ENCODE data around the gene IRF2BPL. TPM values are rescaled to one million over a fixed set of nuclear protein-coding genes. Genes with fewer than 3 reads are reported as not detected.

Gene IRF2BPL
- total and polyA plus RNA-seq, 3 experiments from 2014 or later, result 3.7 to 27.2 (median 25.6) TPM

DNA sequence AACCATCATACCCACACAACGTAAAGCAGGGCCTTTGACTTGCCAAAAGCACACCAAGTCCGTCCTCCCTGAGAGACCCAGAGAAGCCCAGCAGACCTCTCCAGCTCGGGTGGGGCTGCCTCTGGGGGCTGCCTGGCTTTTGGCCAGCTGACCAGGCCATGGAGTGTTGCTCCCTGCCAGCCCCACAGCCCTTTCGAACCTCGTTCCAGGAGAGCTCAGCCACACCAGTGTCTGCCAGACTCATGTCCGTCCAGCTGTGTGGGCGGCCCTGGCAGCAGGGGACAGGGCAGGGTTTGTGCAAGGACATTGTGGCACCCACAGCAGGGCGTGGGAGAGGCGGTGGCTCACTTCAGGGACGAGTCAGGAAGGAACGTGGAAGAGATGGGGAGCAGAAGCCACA, 22.6 kb upstream of the IRF2BPL start:
- Mint-ChIP-seq H3K27me3 (no peaks in the 10 kb centered on the region), H3K9me3 (no peaks in the 10 kb centered on the region), H3K4me3 (no peak overlapping the region), H3K4me1 (peaks cover 5 to 25% (median 21%) of the 10 kb centered on the region in 3 donors), H3K27ac (no peak overlapping the region), H3K36me3 (no peaks in the 10 kb centered on the region)
- ChIA-PET CTCF (interaction anchor here (1.0 to 10.7 kb wide), 9 partner anchors 10 to 180 kb away, joined by 3 to 136 read pairs (median 4); partner anchors contain the start of gene IRF2BPL), POLR2A (interaction anchor here (1.0 kb wide), 1 partner anchor 23 kb away, joined by 3 read pairs; no protein-coding TSS in a partner anchor)
- no peaks in the 10 kb centered on the region for H3K36me3 ChIP-seq (ENCODE audit: insufficient read depth, low read length)
- H3K27me3 ChIP-seq (ENCODE audit: insufficient read depth, low read length, poor library complexity, severe bottlenecking), result no peaks in the 10 kb centered on the region
- no peak overlapping the region for H3K27ac ChIP-seq (ENCODE audit: low read depth, low read length)
- DNase-seq, result no peak
- no peaks in the 10 kb centered on the region for H3K9me3 ChIP-seq (ENCODE audit: low read length)
- H3K4me3 ChIP-seq (ENCODE audit: low read length), result no peak overlapping the region
- H3K4me1 ChIP-seq (ENCODE audit: insufficient read depth, low read length), result peaks cover 17% of the 10 kb centered on the region

DNA sequence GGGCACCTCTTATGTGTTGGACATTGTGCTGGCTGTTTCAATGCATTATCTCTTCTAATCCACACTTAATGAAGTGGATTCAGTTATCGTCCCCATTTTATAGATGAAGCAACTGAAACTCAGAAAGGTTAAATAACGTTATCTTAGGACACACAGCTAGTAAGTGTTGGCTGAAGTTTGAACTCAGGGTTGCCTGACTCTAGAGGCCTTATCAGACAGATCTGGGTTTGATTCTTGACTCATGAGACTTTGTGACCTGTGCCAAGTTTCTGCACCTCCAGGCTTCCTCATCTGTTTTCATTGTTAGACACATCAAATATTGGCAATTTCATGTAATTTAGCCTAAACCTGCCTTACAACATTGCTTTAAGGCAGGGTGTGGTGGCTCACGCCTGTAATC, 18.2 kb upstream of the IRF2BPL start:
- Mint-ChIP-seq H3K4me1 (peaks cover 27 to 50% (median 40%) of the 10 kb centered on the region in 3 donors), H3K27me3 (no peaks in the 10 kb centered on the region), H3K36me3 (no peaks in the 10 kb centered on the region), H3K27ac (no peak overlapping the region), H3K9me3 (no peaks in the 10 kb centered on the region), H3K4me3 (no peak overlapping the region)
- H3K36me3 ChIP-seq (ENCODE audit: insufficient read depth, low read length), result no peaks in the 10 kb centered on the region
- no peak overlapping the region for H3K4me3 ChIP-seq (ENCODE audit: low read length)
- no peak overlapping the region for H3K27ac ChIP-seq (ENCODE audit: low read depth, low read length)
- no peak for DNase-seq
- no peaks in the 10 kb centered on the region for H3K9me3 ChIP-seq (ENCODE audit: low read length)
- ChIA-PET CTCF (interaction anchor here (1.0 to 10.7 kb wide), 3 partner anchors 14 to 172 kb away, joined by 3 to 136 read pairs (median 4); no protein-coding TSS in a partner anchor), POLR2A (no interaction called here)
- H3K4me1 ChIP-seq (ENCODE audit: insufficient read depth, low read length), result peaks cover 47% of the 10 kb centered on the region
- no peaks in the 10 kb centered on the region for H3K27me3 ChIP-seq (ENCODE audit: insufficient read depth, low read length, poor library complexity, severe bottlenecking)

DNA sequence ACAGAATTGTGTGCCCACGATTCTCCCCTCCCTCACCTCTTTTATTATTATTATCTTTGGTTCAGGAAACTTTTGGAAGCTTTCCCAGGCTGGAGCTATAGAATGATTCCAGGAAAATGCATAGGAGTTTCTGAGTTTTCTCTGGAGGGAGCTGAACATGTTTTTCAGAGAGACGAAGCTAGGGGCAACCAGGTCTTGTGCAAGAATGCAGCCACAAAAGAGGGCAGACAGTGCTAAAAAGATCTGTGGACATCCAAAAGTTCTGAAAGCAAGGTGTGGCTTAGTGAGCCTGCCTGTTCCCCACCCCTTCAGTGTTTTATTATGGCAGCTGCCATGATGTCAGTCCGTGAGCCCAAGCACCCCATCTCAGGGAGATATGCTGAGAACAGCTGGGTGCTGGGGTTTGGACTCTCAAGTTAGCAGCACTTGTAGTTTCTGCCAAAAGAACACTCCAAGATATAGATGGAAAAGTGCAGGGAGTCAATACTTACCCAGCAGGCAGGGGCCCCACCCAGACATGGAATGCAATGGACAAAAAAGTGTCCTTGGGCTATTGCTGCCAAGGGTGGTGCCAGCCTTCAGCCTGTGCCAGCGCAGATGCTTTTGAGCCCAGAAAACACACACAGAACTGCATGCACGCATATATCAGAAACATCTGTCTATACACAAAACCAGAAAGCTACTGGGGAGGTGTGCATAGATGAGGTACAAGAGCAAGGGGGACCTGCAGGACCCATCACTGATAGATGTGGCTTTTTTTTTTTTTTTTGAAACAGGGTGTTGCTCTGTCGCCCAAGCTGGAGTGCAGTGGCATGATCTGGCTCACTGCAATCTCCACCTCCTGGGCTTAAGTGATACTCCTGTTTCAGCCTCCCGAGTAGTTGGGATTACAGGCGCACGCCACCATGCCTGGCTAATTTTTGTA, 17.0 kb upstream of the IRF2BPL start:
- no peaks in the 10 kb centered on the region for H3K27me3 ChIP-seq (ENCODE audit: insufficient read depth, low read length, poor library complexity, severe bottlenecking)
- CTCF ChIA-PET, result interaction anchor here (1.1 to 2.0 kb wide), 7 partner anchors 7 to 137 kb away, joined by 3 to 9 read pairs (median 5); no protein-coding TSS in a partner anchor
- no peaks in the 10 kb centered on the region for H3K27me3 Mint-ChIP-seq

DNA sequence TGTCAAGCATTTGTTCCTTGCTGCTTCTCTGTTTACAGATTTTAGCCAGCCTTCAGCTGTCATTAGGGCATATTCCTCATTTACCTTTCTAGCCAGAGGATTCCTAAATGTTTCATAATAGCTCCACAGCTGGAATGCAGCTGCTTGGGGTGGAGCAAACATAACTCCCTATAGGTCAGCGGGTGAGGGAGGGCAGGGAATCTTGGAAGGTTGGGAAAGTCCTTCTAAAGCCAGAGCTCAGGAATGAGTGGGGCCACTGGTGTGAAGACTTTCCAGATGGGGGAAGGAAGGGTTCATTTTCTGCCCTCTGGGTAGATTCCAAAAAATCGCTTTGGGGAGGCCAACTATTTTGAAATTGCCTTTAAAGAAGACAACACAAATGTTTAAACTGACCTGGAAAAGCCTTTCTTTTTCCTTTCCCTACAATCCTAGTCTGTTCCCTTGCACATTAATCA, 16.3 kb upstream of the IRF2BPL start:
- H3K4me1 ChIP-seq (ENCODE audit: insufficient read depth, low read length), result peaks cover 61% of the 10 kb centered on the region
- Mint-ChIP-seq H3K27ac (peak overlapping the region in 4 of 8 donors; percentile 88 to 100 (median 95)), H3K36me3 (no peaks in the 10 kb centered on the region), H3K27me3 (no peaks in the 10 kb centered on the region), H3K9me3 (no peaks in the 10 kb centered on the region), H3K4me3 (no peak overlapping the region), H3K4me1 (peaks cover 41 to 69% (median 59%) of the 10 kb centered on the region in 3 donors)
- no peak overlapping the region for H3K4me3 ChIP-seq (ENCODE audit: low read length)
- no peak overlapping the region for H3K27ac ChIP-seq (ENCODE audit: low read depth, low read length)
- no peaks in the 10 kb centered on the region for H3K9me3 ChIP-seq (ENCODE audit: low read length)
- no peak for DNase-seq
- H3K36me3 ChIP-seq (ENCODE audit: insufficient read depth, low read length), result no peaks in the 10 kb centered on the region
- CTCF ChIA-PET, result interaction anchor here (1.1 to 2.0 kb wide), 6 partner anchors 8 to 136 kb away, joined by 3 to 9 read pairs (median 6); no protein-coding TSS in a partner anchor
- no peaks in the 10 kb centered on the region for H3K27me3 ChIP-seq (ENCODE audit: insufficient read depth, low read length, poor library complexity, severe bottlenecking)
- POLR2A ChIA-PET, result interaction anchor here (0.6 to 1.5 kb wide), 2 partner anchors 56 to 83 kb away, joined by 3 to 4 read pairs; no protein-coding TSS in a partner anchor

More for the DNA sequence above, 17.0 kb upstream of the IRF2BPL start:
- no peak for DNase-seq
- H3K9me3 Mint-ChIP-seq, result no peaks in the 10 kb centered on the region
- Histone ChIP-seq H3K36me3 (ENCODE audit: insufficient read depth, low read length) (no peaks in the 10 kb centered on the region), H3K4me1 (ENCODE audit: insufficient read depth, low read length) (peaks cover 59% of the 10 kb centered on the region), H3K4me3 (ENCODE audit: low read length) (no peak overlapping the region), H3K9me3 (ENCODE audit: low read length) (no peaks in the 10 kb centered on the region), H3K27ac (ENCODE audit: low read depth, low read length) (no peak overlapping the region)
- H3K27ac Mint-ChIP-seq, result peak overlapping the region in 3 of 8 donors; percentile 35 to 66 (median 53)
- no peak overlapping the region for H3K4me3 Mint-ChIP-seq
- no peaks in the 10 kb centered on the region for H3K36me3 Mint-ChIP-seq
- H3K4me1 Mint-ChIP-seq, result peaks cover 40 to 62% (median 52%) of the 10 kb centered on the region in 3 donors
- POLR2A ChIA-PET, result interaction anchor here (0.6 to 1.5 kb wide), 2 partner anchors 55 to 83 kb away, joined by 3 to 4 read pairs; no protein-coding TSS in a partner anchor

DNA sequence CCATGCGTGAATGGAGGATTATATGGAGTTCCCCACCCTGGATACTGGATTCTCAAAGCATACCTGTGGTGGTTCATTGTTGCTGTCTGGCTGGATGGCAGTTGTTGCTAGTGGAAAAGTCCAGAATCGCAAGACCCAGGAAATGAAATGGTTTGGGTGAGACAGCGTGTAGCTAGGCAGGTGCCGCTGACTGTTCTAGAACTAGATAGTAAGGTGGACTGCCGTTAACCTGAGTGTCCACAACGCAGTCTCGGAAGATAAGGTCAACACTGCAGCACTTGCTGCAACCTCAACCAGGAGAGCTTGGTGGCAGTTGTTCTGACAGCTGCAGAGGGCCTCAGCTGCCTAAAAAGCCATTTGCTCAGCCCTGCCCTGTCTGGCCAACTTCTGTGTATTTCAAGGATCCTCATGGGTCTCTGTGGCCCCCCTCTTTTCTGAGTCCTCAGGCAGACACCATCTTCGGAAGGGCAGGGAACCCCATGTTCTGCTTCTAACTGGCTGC, 15.5 kb upstream of the IRF2BPL start:
- Mint-ChIP-seq H3K36me3 (no peaks in the 10 kb centered on the region), H3K27me3 (no peaks in the 10 kb centered on the region), H3K4me3 (peak overlapping the region in 6 of 7 donors; percentile 40 to 84 (median 73)), H3K27ac (peak overlapping the region; percentile 88 to 100 (median 91)), H3K9me3 (no peaks in the 10 kb centered on the region), H3K4me1 (peaks cover 49 to 77% (median 67%) of the 10 kb centered on the region in 3 donors)
- POLR2A ChIA-PET, result interaction anchor here (1.9 kb wide), 1 partner anchor 17 kb away, joined by 8 read pairs; no protein-coding TSS in a partner anchor
- CTCF ChIA-PET, result interaction anchor here (1.1 to 2.1 kb wide), 7 partner anchors 9 to 135 kb away, joined by 3 to 9 read pairs (median 5); no protein-coding TSS in a partner anchor
- DNase-seq, result no peak
- H3K4me1 ChIP-seq (ENCODE audit: insufficient read depth, low read length), result peaks cover 69% of the 10 kb centered on the region
- H3K27me3 ChIP-seq (ENCODE audit: insufficient read depth, low read length, poor library complexity, severe bottlenecking), result no peaks in the 10 kb centered on the region
- H3K9me3 ChIP-seq (ENCODE audit: low read length), result no peaks in the 10 kb centered on the region
- H3K4me3 ChIP-seq (ENCODE audit: low read length), result no peak overlapping the region
- peak overlapping the region; percentile 68 for H3K27ac ChIP-seq (ENCODE audit: low read depth, low read length)
- no peaks in the 10 kb centered on the region for H3K36me3 ChIP-seq (ENCODE audit: insufficient read depth, low read length)

DNA sequence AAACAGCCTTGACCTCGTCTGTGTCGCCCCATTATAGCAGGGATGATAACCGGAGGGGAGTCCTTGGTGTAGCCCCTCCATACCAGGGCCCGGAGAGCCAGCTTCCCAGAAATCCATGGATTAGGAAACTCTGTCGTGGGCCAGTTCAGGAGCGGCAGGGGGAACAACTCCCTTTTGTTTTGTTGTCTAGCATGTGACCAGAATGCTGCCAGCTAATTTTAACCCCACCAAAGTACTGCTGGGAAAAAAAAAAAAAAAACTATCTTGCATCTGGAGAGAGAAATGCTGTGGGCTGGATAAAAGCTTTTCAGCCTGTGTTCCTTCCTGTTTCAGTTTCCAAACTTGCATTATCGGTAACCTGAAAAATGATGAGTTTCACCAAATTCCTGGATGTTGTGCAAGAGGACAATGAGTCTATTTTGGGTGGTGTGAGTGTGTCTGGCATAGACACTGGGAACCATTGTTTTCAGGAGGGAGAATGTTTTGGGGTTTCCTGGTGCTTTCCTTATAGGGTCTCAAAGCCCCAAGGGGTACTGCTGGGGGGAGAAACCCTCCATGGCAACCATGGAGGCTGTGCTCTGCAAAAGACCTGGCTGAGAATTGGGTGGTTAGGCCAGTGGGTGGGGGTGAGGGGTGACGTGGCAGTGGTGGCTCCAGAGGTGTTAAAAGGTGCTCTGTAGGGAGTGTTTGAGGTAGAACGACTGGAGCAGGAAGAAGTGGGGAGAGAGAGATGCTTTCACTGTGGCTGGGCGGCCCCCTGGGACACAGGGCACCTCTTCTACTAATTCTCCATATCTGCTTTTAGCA, 14.9 kb upstream of the IRF2BPL start:
- POLR2A ChIA-PET, result interaction anchor here (0.5 to 1.9 kb wide), 4 partner anchors 16 to 90 kb away, joined by 3 to 8 read pairs (median 4); no protein-coding TSS in a partner anchor

More for the DNA sequence above, 14.9 kb upstream of the IRF2BPL start:
- CTCF ChIA-PET, result interaction anchor here (1.0 to 4.2 kb wide), 9 partner anchors 9 to 130 kb away, joined by 3 to 22 read pairs (median 5); no protein-coding TSS in a partner anchor
- peaks cover 0 to 2% of the 10 kb centered on the region in 2 donors for H3K27me3 Mint-ChIP-seq
- H3K9me3 ChIP-seq (ENCODE audit: low read length), result no peaks in the 10 kb centered on the region
- H3K4me1 Mint-ChIP-seq, result peaks cover 56 to 83% (median 74%) of the 10 kb centered on the region in 3 donors
- no peaks in the 10 kb centered on the region for H3K36me3 ChIP-seq (ENCODE audit: insufficient read depth, low read length)
- H3K4me3 Mint-ChIP-seq, result peak overlapping the region; percentile 16 to 84 (median 71)
- H3K4me1 ChIP-seq (ENCODE audit: insufficient read depth, low read length), result peaks cover 76% of the 10 kb centered on the region
- H3K27me3 ChIP-seq (ENCODE audit: insufficient read depth, low read length, poor library complexity, severe bottlenecking), result no peaks in the 10 kb centered on the region
- H3K9me3 Mint-ChIP-seq, result no peaks in the 10 kb centered on the region
- H3K27ac ChIP-seq (ENCODE audit: low read depth, low read length), result peak overlapping the region; percentile 68
- peak in 4 of 5 donors; percentile 34 to 76 (median 54) for DNase-seq
- H3K36me3 Mint-ChIP-seq, result no peaks in the 10 kb centered on the region
- H3K4me3 ChIP-seq (ENCODE audit: low read length), result no peak overlapping the region
- peak overlapping the region; percentile 88 to 100 (median 91) for H3K27ac Mint-ChIP-seq

Data from CD8-positive, alpha-beta memory T cell (primary cell).